GM10266 (cell line): ENCODE results near the gene ROCK2.

Source experiments
- DNase-seq: peaks from one replicate; pipeline ENCODE4 v3.0.0; 2012; ENCODE audit errors: extremely low spot score
- CTCF ChIP-seq: IDR thresholded peaks from 2 replicates; pipeline ENCODE4 v1.5.1; 2012; ENCODE audit warnings: mild to moderate bottlenecking, low read depth; ENCODE audit not compliant: control insufficient read depth, insufficient read depth; ENCODE audit errors: missing control alignments

The ROCK2 gene

GRCh38 chr2:11157731-11158130 is 186.7 kb downstream of the ROCK2 start:
- TF ChIP-seq CTCF, result no peak
- no peak for DNase-seq

- no peak for DNase-seq
- no peak for TF ChIP-seq CTCF
These were observed 187.1 kb downstream of the ROCK2 start for GRCh38 chr2:11157296-11157695.

- DNase-seq, result no peak
- no peak for TF ChIP-seq CTCF
These were observed 187.9 kb downstream of the ROCK2 start for GRCh38 chr2:11156396-11157075.

GRCh38 chr2:11155381-11156035 is 188.9 kb downstream of the ROCK2 start, which contains the start of gene SLC66A3:
TSS of gene SLC66A3 (plus strand) at chr2:11155467. CDS start at chr2:11155547, 80 bp downstream.
- no peak for TF ChIP-seq CTCF
- DNase-seq, result no peak

- no peak for TF ChIP-seq CTCF
- peak; percentile 100 for DNase-seq
These were observed 189.5 kb downstream of the ROCK2 start for GRCh38 chr2:11154923-11155380.

- no peak for DNase-seq
- TF ChIP-seq CTCF, result no peak
These were observed 190.2 kb downstream of the ROCK2 start for GRCh38 chr2:11154016-11154922.
